Uterus (tissue), 2 donors: ENCODE results near the gene RAB10.

Source experiments
- CTCF ChIP-seq, 4 experiments: fragments of 200-600 bp in 2 of 4; fragments of 450-650 bp in 2 of 4; sonication (generic) in 2 of 4; IDR thresholded peaks; one replicate each; pipeline ENCODE4 v1.5.1; 2016 to 2019; ENCODE audit warnings: antibody characterized with exemption in 4 of 4, mild to moderate bottlenecking in 2 of 4, moderate library complexity in 1 of 4
- POLR2A ChIP-seq, 2 donors: fragments of 450-650 bp; IDR thresholded peaks; one replicate each; pipeline ENCODE4 v1.6.1; 2016; ENCODE audit warnings: antibody characterized with exemption in 2 of 2, mild to moderate bottlenecking in 1 of 2, moderate library complexity in 1 of 2

- TF ChIP-seq CTCF (IDR thresholded peaks at IDR 0.05), result no peak
- TF ChIP-seq POLR2A (IDR thresholded peaks at IDR 0.05), result no peak
Observed at GRCh38 chr2:26077291-26077690, 43.4 kb downstream of the RAB10 start.
